ENCODE measurements around the gene HES5.

The HES5 gene

DNA sequence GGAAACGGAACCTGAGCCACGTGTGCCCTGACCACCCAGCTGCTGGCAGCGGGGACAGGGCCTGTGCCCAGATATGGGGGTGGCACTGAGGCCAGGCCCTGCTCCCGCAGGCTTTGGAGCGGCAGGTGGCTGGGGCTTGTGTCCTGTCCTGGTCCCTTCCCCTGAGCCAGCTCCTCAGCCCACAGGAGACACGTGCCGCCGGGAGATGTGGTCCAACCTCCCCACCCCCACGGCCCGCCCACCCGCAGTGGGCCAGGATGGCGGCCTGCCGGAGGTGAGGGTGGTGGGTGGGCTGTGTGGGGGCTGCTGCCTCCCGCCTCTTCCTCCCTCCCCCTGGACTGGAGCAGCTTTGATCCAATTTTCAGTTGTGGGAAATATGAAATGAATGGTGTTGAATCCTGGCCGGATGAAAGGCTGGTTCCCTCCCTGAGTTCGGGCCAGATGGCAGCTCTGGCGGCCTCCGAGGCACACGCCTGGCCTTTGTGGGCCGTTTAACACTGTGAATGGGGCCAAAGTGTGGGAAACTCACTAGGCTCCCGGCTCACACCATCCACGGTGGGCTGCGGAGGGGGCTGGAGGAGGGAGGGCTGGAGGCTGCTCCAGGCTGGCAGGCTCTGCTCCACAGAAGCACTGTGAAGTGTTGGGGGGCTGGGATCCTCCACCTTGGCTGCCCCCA lies 2.6 kb upstream of the HES5 start:
- in situ Hi-C loops (cut with HindIII; ENCODE audit: low sequenced_read_pairs): no loop called here

DNA sequence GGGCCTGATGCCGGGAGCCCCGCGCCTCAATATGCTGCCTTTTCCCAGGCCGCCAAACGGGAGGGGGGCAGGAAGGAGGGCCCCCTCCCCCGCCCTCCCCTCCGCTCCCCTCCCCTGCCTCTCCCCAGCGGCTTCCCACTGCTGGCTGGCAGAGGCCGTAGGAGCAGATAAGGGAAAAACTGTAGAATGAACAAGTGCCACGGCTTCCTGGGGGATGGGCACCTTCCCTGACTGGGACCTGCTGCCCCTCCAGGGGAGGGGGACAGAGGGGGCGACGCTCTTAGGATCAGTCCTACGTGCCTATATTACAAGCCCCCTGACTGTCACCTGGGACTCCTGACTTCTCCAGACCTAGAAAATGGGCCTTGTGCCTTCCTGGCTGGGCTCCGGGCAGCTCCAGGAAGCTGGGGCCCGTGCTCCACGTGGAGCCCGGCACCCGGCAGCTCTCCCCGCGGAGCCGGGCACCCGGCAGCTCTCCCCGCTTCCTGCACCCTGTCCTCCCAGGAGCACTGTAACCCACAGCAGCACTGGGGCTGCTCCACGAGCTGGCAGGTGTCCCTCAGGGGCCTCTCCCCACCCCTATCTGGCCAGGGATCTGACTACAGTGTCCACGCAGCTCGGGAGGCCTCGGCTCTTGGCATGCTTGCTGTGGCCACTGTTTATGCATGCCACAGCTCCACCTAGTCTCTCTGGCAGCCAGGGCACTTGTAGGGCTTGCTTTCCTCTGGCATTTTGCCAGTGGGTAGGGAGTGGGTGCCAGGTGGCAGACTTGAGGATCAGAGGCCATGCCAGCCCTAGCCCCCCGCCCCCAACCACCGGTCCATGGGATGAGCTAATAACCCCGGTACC lies 674 bp upstream of the HES5 start:
- in situ Hi-C loops (cut with HindIII; ENCODE audit: low sequenced_read_pairs): no loop called here

DNA sequence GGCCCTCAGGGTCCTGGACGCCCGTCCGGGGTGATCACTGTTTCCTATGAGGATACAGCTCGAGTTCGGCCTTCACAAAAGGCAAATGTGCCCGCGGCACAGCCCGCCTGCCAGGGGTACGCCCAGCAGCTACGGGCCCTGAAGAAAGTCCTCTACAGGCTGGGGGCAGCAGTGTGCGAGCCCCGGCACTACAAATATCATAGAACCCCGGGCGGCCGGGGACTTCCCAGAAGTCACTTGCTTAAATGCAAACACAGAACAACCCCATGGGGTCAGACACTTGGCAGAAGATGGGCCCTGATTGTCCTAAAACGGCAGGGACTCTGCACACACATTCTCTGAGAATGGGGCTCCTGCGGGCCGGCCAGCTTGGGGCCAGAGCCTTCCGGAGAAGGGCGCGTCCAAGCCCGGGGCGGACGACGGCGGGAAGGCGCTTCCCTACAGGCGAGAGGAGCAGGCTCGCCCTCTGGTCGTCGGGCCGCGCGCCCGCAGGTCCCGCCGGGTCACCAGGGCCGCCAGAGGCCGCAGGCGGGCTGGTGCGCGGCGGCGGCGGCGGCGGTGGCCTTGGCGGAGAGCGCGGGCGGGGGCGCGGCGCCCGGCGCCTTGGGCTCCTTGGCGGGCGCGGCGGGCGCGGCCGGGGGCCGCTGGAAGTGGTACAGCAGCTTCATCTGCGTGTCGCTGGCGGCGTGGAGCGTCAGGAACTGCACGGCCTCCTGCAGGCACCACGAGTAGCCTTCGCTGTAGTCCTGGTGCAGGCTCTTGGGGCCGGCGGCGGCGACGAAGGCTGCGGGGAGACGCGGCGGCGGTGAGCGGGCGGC lies 888 bp downstream of the HES5 start:
- in situ Hi-C loops (cut with HindIII; ENCODE audit: low sequenced_read_pairs): no loop called here

DNA sequence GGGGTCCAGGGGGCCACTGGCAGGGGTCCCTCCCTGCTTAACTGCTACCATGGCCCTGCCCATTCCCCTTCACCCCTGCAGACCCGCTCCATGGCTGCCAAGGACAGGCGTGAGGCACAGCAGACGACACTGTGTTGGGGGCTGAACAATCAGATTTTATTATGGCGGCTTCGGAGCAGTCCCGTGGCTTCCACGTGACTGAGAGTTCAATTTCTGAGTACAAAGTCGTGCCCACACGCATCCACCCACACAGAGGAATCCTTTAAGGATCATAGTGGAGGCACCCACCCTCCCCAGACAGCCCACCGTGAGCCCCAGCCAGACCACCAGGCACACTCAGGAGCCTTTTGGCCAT lies 1.5 kb downstream of the HES5 start:
- in situ Hi-C loops (cut with HindIII; ENCODE audit: low sequenced_read_pairs): no loop called here

DNA sequence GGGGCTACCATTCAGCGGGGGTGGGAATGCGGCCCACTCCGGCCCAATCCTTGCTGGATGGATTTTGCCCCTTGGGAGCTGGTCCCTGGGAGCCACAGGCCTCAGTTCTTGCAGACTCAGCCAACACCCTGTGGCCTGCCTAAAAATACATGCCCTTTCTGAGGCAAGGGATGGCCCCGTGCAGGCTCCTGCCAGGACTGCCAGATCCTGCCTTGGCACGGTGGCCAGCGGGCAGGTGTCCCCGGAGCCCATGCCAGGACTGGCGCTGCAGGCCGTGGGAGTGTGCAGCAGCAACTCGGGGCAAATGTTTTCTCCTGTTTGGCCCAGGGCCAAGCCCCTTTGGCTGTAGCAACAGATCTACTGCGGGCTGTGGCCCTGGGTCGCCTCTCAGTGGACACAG lies 2.0 kb downstream of the HES5 start:
- in situ Hi-C loops (cut with HindIII; ENCODE audit: low sequenced_read_pairs): no loop called here

DNA sequence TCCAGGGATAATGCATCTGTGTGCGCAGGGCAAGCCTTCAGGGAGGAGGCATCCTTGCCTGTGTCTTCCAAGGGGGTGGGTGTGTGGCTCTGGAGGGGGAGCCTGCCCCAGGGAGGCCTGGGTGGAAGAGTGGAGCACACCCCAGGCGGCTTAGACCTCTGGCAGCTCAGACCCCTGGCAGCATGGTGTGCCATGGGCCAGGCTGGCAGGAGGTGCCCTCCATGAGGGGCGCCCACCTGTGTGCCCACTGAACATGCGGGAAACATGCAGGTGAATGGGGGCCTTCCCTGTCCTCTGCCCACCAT lies 2.6 kb downstream of the HES5 start:
- in situ Hi-C loops (cut with HindIII; ENCODE audit: low sequenced_read_pairs): no loop called here

DNA sequence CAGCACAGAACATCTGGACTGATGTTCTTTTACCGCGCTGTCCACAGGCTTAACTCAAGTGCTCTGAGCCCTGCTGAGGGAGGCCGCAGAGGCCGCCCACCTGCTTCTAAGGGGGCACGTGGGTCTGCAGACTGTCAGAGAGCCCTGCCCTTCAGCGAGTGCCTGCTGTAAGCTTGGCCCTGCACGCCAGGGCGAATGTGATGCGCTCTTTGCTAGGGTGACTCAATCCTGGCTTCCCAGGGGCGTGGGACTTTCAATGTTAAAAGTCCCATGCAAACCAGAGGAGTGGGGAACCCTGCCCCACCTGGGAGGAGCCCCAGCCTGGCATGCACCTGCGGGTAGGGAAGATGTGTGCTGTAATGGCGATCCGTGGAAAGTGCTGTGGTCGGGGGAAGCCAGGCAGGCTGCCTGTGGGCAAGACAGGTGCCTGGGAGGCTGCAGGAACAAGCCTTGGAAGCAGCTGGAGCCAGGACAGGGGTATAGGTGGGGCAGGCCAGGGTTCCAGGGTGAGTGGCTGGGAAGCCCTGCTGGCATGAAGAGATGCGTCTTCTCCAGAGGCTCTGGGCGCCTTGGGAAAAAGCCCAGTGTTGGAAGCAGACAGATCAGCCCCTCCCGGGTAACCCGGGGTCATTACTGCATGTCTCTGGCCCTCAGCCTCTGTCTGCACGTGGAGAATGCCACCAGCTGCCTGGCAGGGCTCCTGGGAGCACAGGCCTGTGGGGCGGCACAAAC lies 3.1 kb downstream of the HES5 start:
- in situ Hi-C loops (cut with HindIII; ENCODE audit: low sequenced_read_pairs): no loop called here

DNA sequence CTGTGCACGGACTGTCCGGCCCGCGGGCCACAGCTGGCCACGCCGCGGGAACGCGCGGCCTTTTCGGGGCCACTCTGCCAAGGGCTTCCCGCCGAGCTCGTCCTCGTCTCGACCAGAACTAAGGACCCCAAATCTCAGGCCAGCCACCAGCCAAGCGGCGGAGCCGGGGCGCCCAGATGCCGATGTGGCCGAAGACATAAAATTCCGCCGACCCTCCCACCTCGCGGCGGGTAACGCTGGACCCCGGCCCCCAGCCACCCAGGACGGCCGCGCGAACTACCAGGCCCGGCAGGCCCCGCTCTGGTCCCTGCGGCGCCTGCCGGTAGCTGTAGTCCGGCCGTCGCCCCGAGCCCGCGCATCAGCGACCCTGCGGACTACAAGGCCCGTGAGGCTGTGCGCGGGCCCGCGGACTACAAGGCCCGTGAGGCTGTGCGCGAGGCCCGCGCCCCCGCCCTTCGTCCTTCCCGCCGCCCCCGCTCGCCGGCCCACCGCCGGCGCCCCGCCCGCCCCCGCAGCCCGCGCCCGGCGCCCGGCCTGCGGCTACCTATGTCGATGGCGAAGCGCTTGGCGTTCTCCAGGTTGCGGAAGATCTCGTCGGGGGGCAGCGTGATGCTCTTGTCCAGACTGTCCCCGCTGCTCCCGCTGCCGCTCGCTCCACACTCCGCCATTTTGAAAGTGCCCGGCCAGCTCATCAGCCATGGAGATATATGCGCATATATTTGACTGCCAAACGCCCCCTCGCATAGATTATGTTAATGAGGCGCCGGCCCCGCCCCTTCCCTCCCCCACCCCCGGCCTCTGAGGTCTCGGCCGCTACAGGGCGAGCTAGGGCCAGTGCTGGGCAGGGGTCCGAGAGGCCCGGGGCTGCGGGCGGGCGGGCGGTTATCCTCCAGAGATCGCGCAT lies 3.9 kb downstream of the HES5 start, which contains the start of gene PANK4:
Gene PANK4 (minus strand): TSS at position 677 of the 904 bp plus-strand sequence. CDS start 9 bp downstream, at position 668.
- in situ Hi-C loops (cut with HindIII; ENCODE audit: low sequenced_read_pairs): no loop called here

DNA sequence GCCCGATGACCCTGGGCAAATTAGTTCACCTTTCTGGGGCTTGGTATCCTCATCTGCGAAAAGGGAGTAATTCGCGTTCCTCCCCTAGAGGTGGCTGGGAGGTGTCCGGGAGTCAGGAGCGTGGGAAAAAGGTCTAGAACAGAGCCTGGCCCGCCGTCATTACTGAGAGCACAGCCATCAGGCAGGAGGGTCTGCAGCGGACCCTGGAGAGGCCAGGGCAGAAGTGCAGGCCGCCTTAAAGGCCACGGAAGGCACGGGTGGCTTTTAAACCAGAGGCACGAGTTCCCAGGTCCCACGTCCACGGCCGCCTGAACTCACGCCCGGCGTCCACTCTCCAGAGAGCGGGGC lies 4.5 kb downstream of the HES5 start:
- in situ Hi-C loops (cut with HindIII; ENCODE audit: low sequenced_read_pairs): no loop called here

DNA sequence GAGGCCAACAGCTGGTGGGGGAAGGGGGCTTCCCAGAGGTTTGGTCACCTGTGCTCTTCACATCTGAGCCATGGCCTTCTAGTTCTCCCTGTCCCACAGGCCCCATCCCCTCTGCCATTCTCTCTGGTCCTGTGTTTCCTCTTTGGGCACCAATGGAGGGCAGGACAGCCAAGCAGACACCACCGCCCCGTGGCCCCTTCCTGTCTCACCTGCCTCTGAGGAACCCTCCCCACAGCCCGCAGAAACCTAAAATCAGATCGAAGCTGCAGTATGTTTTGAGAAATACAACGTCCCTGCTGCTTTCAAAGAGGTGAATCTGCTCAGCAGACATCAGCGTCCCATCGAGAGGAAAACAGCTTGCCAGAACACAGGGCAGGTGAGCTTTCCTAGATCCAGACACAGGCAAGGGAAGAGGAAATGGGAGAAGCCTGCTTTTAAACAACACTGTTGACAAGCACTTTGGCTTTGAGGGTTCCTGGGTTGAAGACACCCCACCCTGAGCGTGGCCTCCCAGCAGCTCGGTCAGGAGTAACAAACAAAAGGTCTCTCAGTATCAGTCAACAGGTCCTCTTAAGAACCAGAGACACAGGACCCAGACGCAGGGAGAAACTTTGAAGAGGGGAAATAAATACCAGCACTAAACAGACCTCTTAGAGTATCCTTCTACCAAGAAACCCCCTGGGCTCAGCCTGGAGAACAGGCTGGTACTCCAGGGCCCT lies 6.0 kb downstream of the HES5 start:
- in situ Hi-C loops (cut with HindIII; ENCODE audit: low sequenced_read_pairs): no loop called here

DNA sequence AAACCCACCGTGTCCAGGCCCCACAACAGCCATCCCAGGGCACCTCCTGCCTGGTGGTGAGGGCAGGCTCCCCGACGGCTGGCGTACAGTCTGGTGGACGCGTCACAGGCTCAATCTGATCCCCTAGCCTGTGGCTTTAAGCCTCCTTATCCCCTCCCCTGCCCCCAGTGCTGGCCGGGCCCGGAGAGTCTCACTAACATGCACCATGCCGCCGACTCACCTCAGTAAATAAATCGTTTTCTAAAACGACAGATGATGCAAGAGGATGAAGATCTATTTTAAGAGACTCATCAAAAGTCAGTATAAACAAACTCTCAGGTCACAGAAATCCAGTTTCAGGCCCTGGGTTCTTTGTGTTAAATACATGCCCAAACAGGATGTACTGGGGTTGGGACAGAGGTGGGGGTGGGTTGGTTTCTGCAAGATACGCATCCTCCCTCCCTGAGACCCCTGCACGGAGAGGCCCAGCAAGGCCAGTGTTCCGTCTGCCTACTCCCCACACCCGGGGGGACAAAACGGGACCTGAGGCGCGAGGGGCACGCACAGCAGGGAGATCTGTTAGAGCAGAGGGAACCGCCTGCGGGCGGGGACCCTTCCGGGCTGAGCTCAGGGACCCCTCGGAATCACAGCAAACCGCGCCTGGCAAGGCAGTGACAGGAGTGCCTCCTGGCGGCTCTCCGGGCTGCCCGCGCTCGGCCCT lies 6.7 kb downstream of the HES5 start:
- in situ Hi-C loops (cut with HindIII; ENCODE audit: low sequenced_read_pairs): no loop called here

DNA sequence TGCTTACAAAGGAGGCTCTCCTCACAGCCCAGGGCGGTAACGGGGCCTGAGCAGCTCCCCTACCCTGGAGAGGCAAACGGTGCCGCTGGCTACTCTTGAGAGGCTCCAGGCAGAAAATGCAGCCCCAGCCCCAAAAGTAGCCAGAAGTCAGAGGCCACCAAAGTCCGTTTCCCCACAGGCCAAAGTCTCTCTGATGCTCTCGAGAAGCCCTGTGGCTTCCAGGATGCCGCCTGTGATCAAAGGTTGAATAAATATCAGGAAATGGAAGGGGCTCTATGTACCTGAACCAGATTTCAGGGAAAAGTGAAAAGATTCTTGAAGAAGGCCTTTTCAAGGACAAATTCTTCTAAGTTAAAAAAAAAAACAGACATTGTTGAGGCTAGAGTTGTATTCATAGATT lies 7.8 kb downstream of the HES5 start:
- in situ Hi-C loops (cut with HindIII; ENCODE audit: low sequenced_read_pairs): no loop called here

DNA sequence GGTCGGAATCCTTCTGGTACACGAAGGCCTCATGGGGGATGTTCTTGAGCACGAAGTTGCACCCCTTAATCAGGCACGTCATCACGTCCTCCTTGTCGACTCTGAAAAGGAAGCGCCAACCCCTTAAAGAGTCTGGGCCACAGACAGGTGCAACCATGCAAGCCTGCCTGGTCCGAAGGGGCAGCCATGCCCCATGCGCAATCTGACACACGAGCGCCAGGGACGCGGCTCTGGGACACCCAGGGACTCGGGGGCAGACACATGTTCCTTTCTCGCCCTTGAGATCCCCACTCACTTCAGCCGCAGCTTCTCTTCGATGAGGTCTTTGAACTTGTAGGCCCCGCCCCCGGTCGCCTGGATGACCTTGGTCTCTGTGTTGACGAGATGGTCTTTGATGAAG lies 9.3 kb downstream of the HES5 start:
- in situ Hi-C loops (cut with HindIII; ENCODE audit: low sequenced_read_pairs): no loop called here

DNA sequence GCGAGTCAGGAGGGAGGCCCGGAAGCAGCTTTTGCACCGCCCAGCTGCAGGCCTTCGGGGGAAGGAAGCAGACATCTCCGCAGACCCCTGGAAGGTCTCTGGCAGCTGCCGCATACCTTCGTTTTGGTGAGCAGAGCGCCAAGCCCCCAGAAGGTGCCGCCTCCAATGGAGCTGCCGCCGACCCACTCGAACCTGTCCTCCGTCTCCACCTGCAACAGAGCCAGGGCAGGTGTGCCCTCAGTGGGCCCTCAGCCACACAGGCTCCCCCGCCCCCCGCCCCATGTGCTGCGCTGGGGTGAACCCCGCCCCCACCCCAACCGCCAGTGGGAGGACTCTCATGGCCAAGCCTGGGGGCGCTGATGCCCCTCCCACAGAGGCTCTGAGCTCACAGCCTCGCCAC lies 9.9 kb downstream of the HES5 start:
- in situ Hi-C loops (cut with HindIII; ENCODE audit: low sequenced_read_pairs): no loop called here

DNA sequence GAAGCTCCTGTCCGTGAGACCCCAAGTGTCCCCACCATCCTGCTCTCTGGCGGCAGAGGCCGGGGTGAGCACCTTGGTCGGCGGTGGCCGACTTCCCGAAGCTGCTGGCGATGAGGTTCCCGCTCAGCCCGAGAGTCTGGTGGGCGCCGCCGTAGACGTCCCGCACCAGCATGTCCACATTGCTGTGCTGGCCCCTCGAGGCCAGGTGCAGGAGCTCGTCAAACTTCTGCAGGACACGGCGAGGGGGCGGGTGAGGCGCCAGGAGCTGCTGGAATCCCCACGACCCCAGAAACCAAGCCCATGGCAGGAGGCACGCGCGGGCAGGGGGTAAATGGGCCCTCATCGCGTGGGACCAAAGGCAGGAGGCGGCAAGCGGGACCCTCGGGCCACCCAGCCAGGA lies 10.3 kb downstream of the HES5 start:
- in situ Hi-C loops (cut with HindIII; ENCODE audit: low sequenced_read_pairs): loop anchor here (10.0 kb wide), 2 partner anchors 95 to 325 kb away; partner anchors contain the start of gene FAAP20

DNA sequence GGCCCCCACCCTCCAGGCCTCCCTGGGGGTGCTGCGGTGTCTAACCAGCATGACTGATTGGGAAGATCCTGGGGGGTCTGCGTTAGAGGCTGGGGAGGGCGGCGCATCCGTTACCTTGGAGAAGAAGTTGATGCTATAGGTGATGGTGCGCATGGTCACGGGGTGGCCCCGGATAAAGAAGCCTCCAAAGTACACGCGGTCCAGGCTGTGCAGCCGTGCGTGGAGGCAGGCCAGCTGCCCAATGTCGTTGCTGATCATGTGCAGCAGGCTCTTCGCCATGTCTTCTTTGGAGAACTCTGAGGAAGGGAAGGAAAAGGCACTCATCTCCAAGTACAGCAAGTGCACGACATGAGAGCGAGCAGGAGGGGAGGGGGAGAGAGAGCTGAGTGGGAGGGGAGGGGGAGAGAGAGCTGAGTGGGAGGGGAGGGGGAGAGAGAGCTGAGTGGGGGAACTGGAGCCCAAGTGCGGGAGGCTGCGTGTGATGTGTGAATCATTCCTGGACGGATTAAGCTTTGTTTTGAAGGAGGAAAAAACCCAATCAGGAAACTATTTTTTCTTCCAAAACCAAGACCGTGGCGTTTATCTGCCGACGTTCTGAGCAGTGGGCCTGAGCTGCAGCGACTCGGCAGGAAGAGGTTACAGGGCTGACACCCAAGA lies 10.9 kb downstream of the HES5 start:
- in situ Hi-C loops (cut with HindIII; ENCODE audit: low sequenced_read_pairs): loop anchor here (10.0 kb wide), 2 partner anchors 94 to 324 kb away; partner anchors contain the start of gene FAAP20

DNA sequence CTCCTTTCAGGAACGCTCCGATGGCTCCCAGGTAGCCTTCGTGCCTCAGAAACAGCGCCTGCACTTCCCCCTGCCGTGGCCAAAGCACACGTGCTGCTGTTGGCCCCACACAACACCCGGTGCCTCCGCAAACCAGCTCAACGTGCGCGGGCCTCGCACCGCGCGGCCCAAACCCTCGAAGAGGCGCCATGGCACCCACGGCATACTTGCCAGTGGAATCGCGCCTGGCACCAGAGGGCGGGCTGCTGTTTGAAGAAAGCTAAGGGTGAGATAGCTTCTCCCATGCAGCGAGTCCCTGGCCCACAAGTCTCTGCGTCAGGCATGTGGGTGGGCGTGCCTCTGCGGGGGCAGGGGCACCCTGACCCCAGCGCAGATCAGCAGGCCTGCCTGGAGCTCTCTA lies 11.5 kb downstream of the HES5 start:
- in situ Hi-C loops (cut with HindIII; ENCODE audit: low sequenced_read_pairs): loop anchor here (10.0 kb wide), 2 partner anchors 94 to 324 kb away; partner anchors contain the start of gene FAAP20

DNA sequence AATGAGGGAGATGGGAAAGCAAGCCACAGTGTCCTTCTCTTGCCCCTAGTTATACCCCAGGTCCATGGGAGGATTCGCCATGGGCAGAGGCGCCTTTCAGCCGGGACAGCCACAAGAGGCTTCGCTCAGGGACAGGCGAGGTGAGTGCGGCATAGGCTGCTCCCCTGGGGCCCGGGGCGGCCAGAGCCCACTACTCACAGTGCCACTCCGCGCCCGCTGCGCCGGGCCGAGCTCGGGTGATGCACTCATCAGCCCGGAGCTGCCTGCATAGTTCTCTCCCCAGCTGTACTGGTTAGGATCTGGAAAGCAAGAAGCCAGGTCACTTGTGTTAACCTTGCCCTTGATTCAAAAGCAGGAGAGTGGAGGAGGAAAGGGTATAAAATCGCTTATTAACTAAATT lies 12.1 kb downstream of the HES5 start:
- in situ Hi-C loops (cut with HindIII; ENCODE audit: low sequenced_read_pairs): loop anchor here (10.0 kb wide), 2 partner anchors 93 to 323 kb away; partner anchors contain the start of gene FAAP20
